Right kidney (tissue), 1 donor: ENCODE results near the gene FEN1.

Experiments used
- DNase-seq: peaks from one replicate; pipeline ENCODE4 v3.0.0-alpha.2; 2016

The FEN1 gene

GRCh38 chr11:61756147-61756451, 36.6 kb upstream of the FEN1 start:
- no peak for DNase-seq

DNA sequence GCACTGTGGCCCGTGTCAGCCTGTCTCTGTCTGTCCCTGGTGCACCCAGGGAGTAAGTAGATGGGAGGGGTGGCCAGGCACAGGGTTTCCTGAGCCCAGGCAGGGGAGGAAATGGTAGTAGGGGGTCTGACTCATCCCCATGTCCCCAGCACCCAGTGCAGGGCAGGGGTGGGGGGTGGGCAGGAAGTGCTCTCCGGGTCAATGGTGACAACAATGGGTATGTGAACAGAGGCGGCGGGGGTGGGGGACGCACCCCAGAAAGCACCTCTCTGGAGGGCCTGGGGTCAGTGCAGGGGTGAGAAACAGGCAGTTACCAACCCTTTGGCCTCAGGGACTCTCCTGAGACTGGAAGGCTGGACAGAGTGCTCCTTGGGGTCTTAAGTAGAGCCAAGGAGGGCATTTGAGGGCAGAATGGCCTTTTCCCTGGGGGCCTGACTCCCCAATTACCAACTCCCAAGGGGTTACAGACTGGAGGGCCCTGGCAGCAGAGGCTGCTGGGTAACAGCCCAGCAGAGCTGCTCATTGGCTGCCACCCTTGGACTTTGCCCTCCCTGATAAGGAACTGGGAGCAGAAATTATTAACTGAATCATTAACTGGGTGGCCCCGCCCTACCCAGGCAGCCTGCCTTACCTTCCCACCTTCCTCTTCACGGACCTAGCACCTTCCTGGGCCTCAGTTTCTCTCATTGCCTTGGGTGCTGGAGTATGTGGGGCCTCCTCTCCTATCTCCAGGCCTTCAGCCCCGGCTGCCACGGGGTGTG, 36.1 kb upstream of the FEN1 start:
- DNase-seq: no peak

- DNase-seq: no peak
Measured at GRCh38 chr11:61757213-61757862, 35.4 kb upstream of the FEN1 start.

DNA sequence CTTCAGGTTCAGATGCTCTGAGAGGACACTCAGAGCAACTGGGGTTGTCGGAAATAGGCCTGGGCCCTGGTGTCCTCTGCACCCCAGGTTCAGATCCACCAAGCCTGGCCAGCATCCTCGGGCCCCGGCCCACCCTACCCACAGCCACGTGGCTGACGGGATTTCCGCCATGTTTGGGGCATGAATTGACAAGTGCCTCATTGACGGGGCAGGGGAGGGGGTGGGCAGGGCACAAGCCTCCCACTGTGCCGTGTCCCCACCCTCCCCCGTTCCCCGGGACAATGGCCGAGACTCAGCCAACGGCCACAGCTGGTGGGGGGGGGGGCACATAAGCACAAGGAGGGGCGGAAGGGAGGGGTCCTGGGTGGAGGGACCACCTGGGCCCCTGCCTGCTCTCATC, 31.8 kb upstream of the FEN1 start:
- DNase-seq: no peak

DNA sequence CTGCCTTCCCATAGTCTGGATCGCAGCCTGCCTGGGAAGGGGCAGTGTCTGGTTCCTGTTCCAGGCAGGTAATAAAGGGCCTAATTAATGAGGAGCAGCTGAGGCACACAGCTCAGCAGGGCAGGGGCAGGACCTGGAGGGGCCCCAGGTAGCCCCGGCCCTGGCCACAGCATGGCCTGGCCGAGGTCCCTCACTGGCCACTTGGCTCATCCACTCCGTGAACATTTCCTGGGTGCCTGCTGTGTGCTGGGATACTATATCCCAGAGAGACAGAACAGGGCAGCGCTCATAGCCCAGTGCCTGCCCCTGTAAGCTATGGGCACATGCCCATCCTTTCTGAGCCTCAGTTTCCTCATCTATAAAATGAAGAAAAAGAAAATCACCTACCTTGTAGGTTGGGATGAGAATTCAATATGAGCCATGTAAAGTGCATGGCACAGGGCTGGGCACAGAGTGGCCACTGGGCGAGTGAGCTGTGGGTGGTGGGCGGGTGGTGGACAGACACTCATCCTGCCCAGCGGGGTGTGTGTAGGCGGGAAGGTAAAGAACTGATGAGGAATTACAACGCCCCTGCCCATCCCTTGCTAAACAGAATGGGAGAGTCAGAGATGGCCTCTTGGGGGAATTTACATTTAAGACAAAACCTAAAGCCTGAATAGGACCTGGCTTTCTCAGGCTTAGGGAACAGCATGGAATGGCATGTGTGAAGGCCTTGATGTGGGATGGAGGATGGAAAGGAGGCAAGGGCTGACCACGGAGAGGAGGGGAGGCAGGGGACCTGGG, 31.1 kb upstream of the FEN1 start:
- DNase-seq: no peak

DNA sequence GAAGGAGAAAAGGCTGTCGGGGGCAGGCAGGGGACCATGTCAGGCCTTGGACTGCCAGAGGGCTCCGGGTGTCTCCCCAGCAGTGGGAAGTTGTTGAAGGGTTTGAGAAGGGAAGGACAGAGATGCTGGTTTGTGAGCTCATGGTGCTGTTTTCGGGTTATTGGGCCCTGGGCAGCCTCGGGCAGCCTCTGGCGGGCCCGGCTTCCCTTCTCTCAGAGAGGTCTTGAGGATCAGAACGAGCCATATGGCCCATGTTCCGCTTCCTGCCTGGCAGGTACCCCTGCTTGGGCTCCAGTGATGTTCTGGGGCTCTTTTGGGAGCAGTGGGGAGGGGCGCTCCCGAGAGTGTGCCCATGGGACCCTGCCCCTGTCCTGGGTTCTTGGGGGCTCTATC, 30.5 kb upstream of the FEN1 start:
- no peak for DNase-seq

DNA sequence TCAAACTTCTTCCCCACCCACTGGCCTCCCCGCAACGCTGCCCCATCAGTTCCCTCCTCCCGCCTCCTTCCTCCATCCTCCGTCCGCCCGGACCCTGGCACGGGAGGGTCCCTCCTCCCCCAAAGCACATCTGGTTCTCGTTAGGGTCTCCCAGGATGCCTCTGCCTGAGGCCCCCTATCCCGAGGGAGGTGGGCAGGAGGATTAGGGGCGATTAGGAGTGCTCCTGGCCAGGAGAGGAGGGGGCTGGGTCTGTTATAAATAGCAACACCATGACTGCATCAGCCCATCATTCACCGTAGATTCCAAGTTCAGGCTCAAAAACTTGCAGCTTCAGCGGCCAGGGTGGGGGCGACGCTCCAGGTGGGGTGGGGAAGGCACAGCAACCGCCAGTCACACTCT, 29.9 kb upstream of the FEN1 start:
- DNase-seq: no peak

GRCh38 chr11:61763930-61764605, 28.6 kb upstream of the FEN1 start:
- no peak for DNase-seq

- DNase-seq: no peak
Measured at GRCh38 chr11:61764606-61765260, 28.0 kb upstream of the FEN1 start.

DNA sequence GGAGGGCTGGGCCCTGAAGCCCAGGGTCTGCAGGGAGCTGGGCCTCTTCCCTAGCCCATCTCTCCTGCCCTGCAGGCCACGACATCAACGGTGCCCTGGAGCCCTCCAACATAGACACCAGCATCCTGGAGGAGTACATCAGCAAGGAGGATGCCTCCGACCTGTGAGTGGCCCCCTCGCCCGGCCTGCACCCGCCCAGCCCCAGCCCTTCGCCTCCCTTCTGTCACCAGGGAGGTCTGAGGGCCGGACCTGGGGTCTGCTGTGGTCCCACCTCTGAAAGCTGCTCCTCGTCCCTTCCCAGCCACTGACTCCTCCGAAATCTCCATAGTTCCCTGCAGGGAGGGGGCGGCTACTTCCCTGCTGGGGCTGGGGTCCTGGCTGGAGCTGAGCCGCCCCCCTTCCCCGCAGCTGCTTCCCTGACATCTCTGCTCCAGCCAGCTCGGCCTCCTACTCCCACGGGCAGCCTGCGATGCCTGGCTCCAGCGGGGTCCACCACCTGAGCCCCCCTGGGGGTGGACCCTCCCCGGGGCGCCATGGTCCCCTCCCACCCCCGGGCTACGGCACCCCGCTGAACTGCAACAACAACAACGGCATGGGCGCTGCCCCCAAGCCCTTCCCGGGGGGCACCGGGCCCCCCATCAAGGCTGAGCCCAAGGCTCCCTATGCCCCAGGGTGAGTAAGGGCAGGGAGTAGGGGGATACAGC, 27.0 kb upstream of the FEN1 start:
- no peak for DNase-seq

DNA sequence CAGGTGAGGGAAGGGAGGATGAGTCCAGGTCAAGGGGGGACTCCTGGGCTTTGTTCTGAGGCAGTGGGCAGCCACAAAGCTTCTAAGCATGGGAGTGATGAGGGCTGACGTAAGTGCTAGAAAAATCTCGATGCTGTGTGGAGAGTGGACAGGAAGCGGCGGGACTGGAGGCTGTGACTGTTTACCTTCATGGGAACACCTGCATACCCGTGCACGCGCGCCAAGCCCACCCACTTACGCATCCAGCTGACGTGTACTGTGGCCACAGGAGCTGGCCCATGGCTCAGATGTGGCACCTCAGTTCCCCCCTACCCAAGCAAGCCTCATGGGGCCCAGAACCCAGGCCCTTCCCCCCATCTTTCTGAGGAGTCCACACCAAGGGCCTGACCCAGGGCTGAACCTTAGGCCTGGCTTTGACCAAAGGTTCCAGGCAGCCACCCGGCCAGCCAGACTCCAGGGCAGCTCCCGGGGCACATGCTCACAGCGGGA, 26.3 kb upstream of the FEN1 start:
- DNase-seq: no peak

DNA sequence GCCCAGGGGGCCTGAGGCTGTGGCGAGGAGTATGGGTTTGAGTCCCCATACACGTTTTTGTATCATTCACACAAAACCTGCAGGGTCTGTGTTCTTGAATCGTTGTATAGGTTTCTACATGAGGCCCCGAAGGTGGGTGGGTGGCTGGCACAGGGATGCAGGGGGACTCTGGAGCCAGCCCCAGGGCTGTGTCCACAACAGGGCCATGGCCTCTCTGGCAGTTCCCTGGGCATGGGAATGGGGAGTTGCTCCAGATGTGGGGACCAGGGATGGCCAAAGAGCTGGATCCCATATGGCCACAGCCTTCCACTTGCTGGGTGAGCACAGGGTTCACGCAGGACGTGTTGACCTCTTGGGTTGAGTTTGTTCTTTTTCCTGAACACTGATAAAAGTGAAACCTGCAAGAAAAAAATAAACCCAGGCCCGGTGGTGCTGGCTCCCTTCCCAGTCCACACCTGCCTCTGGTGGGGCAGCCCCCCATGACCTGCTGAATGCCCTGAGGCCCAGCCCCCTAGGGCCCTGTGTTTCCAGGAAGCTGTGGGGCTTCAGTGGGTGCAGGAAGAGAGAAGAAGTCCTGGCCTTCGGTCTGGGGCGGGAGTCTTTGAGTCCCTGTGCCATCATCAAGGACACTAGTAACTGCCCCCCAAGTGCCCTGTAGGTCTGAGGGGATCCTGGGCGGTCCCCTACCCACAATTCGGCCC, 24.2 kb upstream of the FEN1 start:
- DNase-seq: no peak

DNA sequence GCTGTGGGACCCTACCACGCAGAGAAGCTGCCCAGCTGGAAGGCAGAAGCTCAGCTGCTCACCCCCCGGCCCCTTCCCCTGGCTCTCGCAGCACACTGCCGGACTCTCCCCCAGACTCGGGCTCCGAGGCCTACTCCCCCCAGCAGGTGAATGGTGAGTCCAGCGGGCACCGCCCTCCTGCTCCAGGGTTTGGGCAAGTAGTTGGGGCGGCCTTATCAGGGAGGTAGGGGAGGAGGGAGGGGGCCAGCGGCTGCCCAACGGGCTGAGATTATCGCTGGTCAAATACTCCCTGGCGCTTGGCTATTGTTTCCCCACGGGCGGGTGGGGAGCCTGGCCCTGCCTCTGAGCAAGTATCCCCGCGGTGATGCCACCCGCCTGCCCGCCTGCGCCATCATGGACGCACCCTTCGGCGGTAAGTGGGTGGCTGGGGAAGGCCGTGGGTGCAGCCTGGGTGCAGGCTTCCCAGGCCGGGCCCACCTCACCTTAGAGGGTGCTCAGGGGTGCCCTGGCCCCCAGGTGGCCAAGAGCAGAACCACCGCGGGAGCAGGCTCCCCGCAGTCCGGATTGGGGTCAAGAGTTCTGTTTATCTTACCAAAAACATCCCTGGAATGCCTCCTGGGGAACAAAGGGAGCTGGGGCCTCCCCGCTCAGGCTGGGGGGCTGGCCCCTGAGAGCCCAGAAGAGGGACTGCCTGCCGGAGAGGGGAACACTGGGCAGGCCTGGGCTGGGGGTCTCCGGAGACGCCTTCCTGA, 23.4 kb upstream of the FEN1 start:
- no peak for DNase-seq

DNA sequence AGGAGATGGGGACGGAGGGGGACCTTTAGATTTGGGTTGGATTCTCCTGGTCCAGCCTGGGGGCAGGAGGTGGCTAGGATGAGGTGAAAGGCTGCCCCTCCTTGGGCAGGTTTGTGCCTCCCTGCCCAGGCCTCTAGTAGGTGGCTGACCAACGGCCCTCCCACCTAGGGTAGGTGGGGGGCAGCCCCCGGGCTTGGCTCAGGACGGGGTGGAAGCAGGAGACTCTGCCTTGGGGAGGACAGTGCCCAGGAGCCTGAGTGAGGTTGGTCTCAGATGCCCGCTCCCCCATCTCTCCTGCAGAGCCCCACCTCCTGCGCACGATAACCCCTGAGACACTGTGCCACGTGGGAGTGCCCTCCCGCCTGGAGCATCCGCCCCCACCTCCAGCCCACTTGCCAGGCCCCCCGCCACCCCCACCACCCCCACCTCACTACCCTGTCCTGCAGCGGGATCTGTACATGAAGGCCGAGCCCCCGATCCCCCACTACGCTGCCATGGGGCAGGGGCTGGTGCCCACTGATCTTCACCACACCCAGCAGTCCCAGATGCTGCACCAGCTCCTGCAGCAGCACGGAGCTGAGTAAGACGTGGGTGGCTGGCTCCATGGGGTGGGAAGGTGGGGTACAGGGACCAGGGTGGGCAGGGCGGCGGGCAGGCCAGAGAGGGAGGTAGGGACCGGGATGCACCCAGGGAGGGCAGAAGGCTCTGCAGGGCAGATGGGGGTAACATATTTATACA, 22.6 kb upstream of the FEN1 start:
- DNase-seq: no peak

DNA sequence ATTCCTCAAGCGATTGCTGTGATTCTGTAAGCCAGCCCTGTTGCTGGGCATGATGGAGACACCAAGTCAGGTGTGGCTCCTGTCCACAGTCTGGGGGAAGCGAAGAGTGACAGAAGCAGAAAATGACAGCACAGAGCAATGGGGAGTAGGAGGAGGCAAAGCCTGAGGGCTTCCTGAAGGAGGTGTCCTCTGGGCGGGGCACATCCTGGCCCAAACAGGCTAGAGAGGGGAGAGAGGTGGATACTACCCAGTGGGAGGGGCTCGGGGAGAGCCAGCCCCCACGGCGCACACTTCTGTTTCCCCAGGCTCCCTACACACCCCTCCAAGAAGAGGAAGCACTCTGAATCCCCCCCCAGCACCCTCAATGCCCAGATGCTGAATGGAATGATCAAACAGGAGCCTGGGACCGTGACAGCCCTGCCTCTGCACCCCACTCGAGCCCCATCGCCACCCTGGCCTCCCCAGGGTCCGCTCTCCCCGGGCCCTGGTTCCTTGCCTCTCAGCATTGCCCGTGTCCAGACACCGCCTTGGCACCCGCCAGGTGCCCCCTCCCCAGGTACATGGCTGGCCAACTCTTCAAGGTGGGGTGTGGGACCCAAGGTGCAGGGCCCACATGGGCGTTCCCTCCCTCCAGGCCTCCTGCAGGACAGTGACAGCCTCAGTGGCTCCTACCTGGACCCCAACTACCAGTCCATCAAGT, 21.4 kb upstream of the FEN1 start:
- no peak for DNase-seq

DNA sequence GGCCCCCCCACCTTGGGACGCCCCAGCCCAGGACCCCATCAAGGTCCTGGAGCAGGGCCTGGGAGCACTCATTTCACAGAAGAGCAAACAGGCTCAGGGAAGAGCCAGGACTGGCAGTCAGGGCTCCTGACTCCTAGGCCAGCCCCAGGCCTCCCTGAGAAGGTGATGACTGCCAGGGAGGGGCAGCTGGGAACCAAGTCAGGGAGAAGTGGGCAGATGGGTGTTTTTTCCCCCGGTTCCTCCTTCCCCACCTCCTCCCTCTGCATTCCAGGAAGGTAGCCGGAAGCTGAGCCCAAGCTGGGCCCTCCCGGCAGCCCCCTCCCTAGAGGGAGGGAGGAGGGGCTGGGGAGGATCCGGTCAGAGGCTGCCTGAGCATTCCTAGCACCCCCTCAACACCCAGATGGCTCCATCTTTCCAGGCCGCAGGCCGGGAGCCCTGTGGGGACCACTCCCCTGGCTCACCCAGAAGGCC, 20.7 kb upstream of the FEN1 start:
- peak; percentile 71 for DNase-seq

GRCh38 chr11:61773356-61773755, 19.4 kb upstream of the FEN1 start:
- no peak for DNase-seq

GRCh38 chr11:61773809-61774208, 18.9 kb upstream of the FEN1 start:
- DNase-seq: no peak

- no peak for DNase-seq
Measured at GRCh38 chr11:61774411-61774810, 18.3 kb upstream of the FEN1 start.
